Measurements from ENCODE around the gene ENTREP3. TPM values are rescaled to one million over a fixed set of nuclear protein-coding genes. Genes with fewer than 3 reads are reported as not detected.
A peak's percentile ranks its signal among the peaks of the same experiment; 100 is the strongest.
"Not testable (repeated sequence)": the region's sequence is repeated elsewhere in the genome, so short reads cannot be mapped to it uniquely, and the experiment has no call there.

ENTREP3 gene, protein sequence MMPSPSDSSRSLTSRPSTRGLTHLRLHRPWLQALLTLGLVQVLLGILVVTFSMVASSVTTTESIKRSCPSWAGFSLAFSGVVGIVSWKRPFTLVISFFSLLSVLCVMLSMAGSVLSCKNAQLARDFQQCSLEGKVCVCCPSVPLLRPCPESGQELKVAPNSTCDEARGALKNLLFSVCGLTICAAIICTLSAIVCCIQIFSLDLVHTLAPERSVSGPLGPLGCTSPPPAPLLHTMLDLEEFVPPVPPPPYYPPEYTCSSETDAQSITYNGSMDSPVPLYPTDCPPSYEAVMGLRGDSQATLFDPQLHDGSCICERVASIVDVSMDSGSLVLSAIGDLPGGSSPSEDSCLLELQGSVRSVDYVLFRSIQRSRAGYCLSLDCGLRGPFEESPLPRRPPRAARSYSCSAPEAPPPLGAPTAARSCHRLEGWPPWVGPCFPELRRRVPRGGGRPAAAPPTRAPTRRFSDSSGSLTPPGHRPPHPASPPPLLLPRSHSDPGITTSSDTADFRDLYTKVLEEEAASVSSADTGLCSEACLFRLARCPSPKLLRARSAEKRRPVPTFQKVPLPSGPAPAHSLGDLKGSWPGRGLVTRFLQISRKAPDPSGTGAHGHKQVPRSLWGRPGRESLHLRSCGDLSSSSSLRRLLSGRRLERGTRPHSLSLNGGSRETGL
- total RNA-seq: 6.9 TPM

GRCh38 chr1:155255243-155256007 is at the start of gene ENTREP3:
Gene ENTREP3, minus strand, starts transcription at chr1:155255483. Its CDS starts 606 bp downstream, at chr1:155254877.
- DNase-seq: peak; percentile 96

- no peak for DNase-seq
Observed at GRCh38 chr1:155304558-155305063, 49.3 kb upstream of the ENTREP3 start.

- no peak for DNase-seq
Observed at GRCh38 chr1:155301342-155301841, 46.1 kb upstream of the ENTREP3 start, which contains the start of gene PKLR. Gene PKLR, minus strand, starts transcription at chr1:155301438. Its CDS starts 43 bp downstream, at chr1:155301395.

DNA sequence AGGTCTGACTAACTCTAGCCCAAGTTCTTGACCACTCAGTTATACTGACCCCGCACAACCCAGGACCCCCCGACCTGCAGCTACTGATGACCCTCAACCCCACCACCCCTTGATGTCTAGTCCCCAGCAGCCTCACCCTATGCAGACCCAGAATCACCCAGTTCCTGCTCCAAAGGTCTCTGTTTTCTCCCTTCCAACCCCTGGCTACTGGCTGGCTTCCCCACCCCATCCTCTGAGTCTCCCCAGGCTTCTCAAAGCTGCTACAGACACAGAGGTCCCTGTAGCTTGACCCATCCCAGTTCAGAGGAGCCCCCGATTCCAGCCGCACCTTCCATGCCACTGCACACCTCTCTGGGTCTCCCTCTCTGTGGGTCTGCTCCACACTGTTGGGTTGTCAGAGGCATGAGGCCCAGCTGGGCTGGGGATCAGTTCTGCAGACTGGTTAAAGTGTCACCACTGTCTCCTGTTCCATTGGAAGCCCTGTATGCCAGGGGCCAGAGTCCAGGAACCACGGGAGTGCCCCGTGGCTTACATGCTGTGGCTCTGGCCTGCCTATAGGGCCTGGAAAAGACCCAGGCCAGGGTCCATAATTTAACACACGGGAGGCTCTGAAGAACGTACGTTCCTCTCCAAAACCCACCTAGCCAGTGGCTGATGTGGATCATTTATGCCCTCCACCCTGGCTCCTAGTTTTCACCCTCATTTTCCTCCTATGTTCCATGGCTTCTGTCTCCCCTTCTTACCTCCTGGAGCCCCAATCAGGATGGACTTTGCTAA is 45.5 kb upstream of the ENTREP3 start:
- no peak for DNase-seq

GRCh38 chr1:155300024-155300423 is 44.7 kb upstream of the ENTREP3 start:
- DNase-seq: no peak

GRCh38 chr1:155297384-155297783 is 42.1 kb upstream of the ENTREP3 start:
- no peak for DNase-seq

- DNase-seq: no peak
Observed at GRCh38 chr1:155296661-155297060, 41.4 kb upstream of the ENTREP3 start.

- no peak for DNase-seq
Observed at GRCh38 chr1:155295942-155296267, 40.6 kb upstream of the ENTREP3 start.

GRCh38 chr1:155295183-155295941 is 40.1 kb upstream of the ENTREP3 start:
- no peak for DNase-seq

- DNase-seq: no peak
Observed at GRCh38 chr1:155294520-155295182, 39.4 kb upstream of the ENTREP3 start.

DNA sequence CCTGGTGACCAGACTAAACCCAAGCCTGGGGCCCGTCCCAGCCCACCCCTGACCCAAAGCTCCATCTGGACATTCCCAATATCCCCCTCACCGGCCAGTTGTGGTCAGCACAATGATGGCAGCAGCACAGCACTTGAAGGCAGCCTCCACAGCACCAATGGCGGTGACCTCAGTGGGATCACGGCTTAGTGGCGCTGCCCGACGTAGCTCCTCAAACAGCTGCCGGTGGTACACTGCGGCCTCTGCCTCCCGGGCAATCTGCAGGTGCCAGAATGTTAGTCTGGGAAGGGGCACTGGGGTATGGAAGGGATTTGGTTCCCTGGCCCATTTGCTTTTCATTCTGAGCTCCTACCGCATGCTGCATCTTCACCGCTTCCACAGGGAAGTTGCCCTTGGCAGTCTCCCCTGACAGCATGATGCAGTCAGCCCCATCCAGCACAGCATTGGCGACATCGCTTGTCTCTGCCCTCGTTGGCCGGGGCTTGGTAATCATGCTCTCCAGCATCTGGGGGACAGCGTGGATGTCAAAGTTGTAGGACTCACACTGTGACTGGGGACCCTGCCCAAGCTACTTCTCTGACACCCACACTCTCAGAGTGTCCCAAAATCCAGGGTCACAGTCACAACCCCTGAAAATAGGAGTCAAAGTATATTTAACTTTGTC is 37.9 kb upstream of the ENTREP3 start:
- DNase-seq: no peak

GRCh38 chr1:155291006-155291405 is 35.7 kb upstream of the ENTREP3 start:
- not testable (repeated sequence) for DNase-seq

DNA sequence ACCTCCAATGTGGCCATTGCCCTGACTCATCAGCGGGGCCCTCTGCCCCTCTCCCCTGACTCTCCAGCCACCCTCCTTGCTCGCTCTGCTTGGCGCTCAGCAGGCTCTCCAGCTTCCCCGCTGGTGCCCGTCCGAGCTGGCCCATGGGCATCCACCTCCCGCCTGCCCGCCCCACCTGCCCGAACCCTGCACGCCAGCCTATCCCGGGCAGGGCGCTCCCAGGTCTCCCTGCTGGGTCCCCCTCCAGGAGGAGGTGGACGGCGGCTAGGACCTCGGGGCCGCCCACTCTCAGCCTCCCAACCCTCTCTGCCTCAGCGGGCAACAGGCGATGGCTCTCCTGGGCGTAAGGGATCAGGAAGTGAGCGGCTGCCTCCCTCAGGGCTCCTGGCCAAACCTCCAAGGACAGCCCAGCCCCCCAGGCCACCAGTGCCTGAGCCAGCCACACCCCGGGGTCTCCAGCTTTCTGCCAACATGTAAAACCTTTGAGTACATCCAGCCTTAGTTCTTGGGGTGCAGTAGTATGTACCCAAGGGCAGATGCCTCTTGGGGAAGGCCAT is 32.8 kb upstream of the ENTREP3 start:
- DNase-seq: no peak

DNA sequence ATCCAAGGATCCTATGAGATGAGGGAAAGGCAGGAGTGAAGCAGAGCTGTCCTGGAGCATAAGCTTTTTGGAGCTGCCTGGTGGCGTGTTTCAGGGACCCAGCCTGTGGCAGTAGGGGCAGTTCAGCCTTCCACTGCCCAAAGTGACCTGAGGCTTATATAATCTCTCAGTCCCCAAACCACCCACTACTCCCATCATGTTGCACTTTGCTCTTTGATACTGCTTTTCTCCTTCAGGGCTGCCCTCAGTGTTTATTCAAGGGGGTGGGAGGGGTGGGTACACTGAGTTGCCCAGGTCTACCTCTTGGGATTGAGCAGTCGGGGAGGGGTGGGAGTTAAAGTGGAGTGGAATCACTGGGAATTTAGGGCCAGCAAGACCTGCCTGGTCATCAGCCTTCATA is 31.3 kb upstream of the ENTREP3 start:
- no peak for DNase-seq

DNA sequence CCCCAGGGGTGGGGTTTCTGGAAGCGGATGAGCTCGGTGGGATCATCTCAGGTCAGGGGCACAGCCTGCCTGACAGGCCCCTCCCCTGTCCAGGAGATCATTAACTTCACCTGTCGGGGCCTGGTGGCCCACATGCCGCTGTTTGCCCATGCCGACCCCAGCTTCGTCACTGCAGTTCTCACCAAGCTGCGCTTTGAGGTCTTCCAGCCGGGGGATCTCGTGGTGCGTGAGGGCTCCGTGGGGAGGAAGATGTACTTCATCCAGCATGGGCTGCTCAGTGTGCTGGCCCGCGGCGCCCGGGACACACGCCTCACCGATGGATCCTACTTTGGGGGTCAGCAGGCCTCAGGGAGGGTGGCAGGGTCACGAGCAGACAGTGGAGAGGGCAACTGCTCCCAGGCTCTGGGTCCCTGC is 30.4 kb upstream of the ENTREP3 start:
- DNase-seq: no peak

GRCh38 chr1:155285063-155285462 is 29.8 kb upstream of the ENTREP3 start:
- DNase-seq: no peak

GRCh38 chr1:155284476-155284875 is 29.2 kb upstream of the ENTREP3 start:
- no peak for DNase-seq

- DNase-seq: no peak
Observed at GRCh38 chr1:155282488-155283091, 27.3 kb upstream of the ENTREP3 start.

- no peak for DNase-seq
Observed at GRCh38 chr1:155279268-155279667, 24.0 kb upstream of the ENTREP3 start.

Measured in tongue (tissue), 2 donors.